Fibroblast of lung (primary cell): ENCODE results near the gene TP63. TPM values are rescaled to one million over a fixed set of nuclear protein-coding genes. Genes with fewer than 3 reads are reported as not detected.

Experiments used
- DNase-seq, 2 donors: peaks; one replicate each; pipeline versions ENCODE4 v3.0.0 to v3.0.0-alpha.2; 2010; ENCODE audit warnings: low read depth in 2 of 2
- H2AFZ ChIP-seq: 2 replicates; pipeline ENCODE4 v1.5.1; 2012; ENCODE audit warnings: low read length, control low read depth, inconsistent platforms
- H3K27ac ChIP-seq: 2 replicates; pipeline ENCODE4 v1.5.1; 2011; ENCODE audit warnings: low read length, control low read depth; ENCODE audit not compliant: insufficient read depth
- H3K27me3 ChIP-seq: 2 replicates; pipeline ENCODE4 v1.5.1; 2011; ENCODE audit warnings: mild to moderate bottlenecking, low read length; ENCODE audit not compliant: control insufficient read depth, insufficient read depth
- H3K36me3 ChIP-seq: 2 replicates; pipeline ENCODE4 v1.5.1; 2011; ENCODE audit warnings: low read length; ENCODE audit not compliant: control insufficient read depth, insufficient read depth
- H3K4me1 ChIP-seq: 2 replicates; pipeline ENCODE4 v1.5.1; 2011; ENCODE audit warnings: low read length; ENCODE audit not compliant: control insufficient read depth, insufficient read depth; ENCODE audit errors: extremely low read depth
- H3K4me2 ChIP-seq: 2 replicates; pipeline ENCODE4 v1.5.1; 2011; ENCODE audit warnings: low read length, control low read depth; ENCODE audit not compliant: insufficient read depth; ENCODE audit errors: extremely low read depth
- H3K4me3 ChIP-seq, 4 experiments: fragments of 200-600 bp in 1 of 4; sonication (generic) in 1 of 4; replicated peaks in 1 of 4; 2 replicates each; pipeline ENCODE4 v1.5.1; 2011 to 2016; ENCODE audit warnings: low read length in 4 of 4, low read depth in 3 of 4, mild to moderate bottlenecking in 3 of 4, control low read depth in 2 of 4, inconsistent platforms in 1 of 4, mixed read lengths in 1 of 4; ENCODE audit not compliant: insufficient read depth in 1 of 4; ENCODE audit errors: control extremely low read depth in 1 of 4
- H3K79me2 ChIP-seq: 2 replicates; pipeline ENCODE4 v1.5.1; 2012; ENCODE audit warnings: mild to moderate bottlenecking, low read length, inconsistent platforms; ENCODE audit not compliant: control insufficient read depth, insufficient read depth
- H3K9ac ChIP-seq: 2 replicates; pipeline ENCODE4 v1.5.1; 2011; ENCODE audit warnings: mild to moderate bottlenecking, low read length, control low read depth; ENCODE audit not compliant: insufficient read depth
- H3K9me3 ChIP-seq: 2 replicates; pipeline ENCODE4 v1.5.1; 2012; ENCODE audit warnings: low read depth, low read length; ENCODE audit not compliant: control insufficient read depth, insufficient read depth
- H4K20me1 ChIP-seq: 2 replicates; pipeline ENCODE4 v1.5.1; 2011; ENCODE audit warnings: low read length; ENCODE audit not compliant: control insufficient read depth, insufficient read depth; ENCODE audit errors: extremely low read depth
- EZH2 ChIP-seq: IDR thresholded peaks from 2 replicates; pipeline ENCODE4 v1.5.1; 2012; ENCODE audit warnings: low read length, control low read depth, mild to moderate bottlenecking; ENCODE audit errors: missing control alignments
- polyA plus RNA-seq, 2 donors: library from polyadenylated mRNA; depleted of rRNA in 1 of 2; stranded (reverse) in 1 of 2; unstranded in 1 of 2; fragments of >200 nt; gene quantifications; 2 replicates each; pipeline ENCODE4 v1.2.1, GENCODE V29; 2011 to 2012; ENCODE audit warnings: missing spikeins in 1 of 2
- total RNA-seq: library from RNA; depleted of rRNA; stranded (reverse); fragments of >200 nt; gene quantifications from 2 replicates; pipeline ENCODE4 v1.2.1, GENCODE V29; 2014
- TF ChIP-seq, protein P1 (sequence below), 2 donors: IDR thresholded peaks in 1 of 2; conservative IDR thresholded peaks in 1 of 2; 1 replicate in 1 of 2; 2 replicates in 1 of 2; pipeline ENCODE4 v1.5.1; 2011 to 2012; ENCODE audit warnings: low read length in 2 of 2, control low read depth in 1 of 2, inconsistent platforms in 1 of 2, low read depth in 1 of 2, mild to moderate bottlenecking in 1 of 2

Gene TP63
- total and polyA plus RNA-seq, 2 donors (not counting 1 experiment from before 2014, with no cell fraction given) = 0.06 TPM; not detected in 1

DNA sequence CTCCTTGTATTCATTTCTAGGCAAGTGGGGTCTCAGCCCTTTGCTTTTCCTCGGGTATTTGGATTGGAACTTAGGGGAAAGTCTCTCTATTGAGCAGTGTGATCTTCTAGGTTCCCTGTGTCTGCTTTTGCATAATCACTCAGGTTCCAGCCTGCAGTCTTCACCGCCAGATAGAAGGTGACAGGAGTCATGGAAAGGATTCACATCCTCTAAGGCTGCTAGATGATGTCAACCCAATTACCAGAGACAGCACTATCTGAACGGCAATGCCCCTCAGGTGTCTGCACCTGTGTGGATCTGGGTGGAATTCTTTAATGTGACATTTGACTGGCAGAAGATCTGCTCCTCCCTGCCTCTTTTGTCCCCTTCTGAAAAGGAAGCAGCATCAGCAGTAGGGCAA lies 311.8 kb downstream of the TP63 start:
- H3K9me3 ChIP-seq = no peaks in the 10 kb centered on the region
- no peaks in the 10 kb centered on the region for H3K4me1 ChIP-seq
- no peaks in the 10 kb centered on the region for H3K36me3 ChIP-seq
- no peak overlapping the region for H3K9ac ChIP-seq
- H3K27ac ChIP-seq = no peak overlapping the region
- no peaks in the 10 kb centered on the region for H4K20me1 ChIP-seq
- H3K79me2 ChIP-seq = no peaks in the 10 kb centered on the region
- H3K27me3 ChIP-seq = no peaks in the 10 kb centered on the region
- DNase-seq = no peak
- TF ChIP-seq EZH2 = no peak
- TF ChIP-seq, protein P1, sequence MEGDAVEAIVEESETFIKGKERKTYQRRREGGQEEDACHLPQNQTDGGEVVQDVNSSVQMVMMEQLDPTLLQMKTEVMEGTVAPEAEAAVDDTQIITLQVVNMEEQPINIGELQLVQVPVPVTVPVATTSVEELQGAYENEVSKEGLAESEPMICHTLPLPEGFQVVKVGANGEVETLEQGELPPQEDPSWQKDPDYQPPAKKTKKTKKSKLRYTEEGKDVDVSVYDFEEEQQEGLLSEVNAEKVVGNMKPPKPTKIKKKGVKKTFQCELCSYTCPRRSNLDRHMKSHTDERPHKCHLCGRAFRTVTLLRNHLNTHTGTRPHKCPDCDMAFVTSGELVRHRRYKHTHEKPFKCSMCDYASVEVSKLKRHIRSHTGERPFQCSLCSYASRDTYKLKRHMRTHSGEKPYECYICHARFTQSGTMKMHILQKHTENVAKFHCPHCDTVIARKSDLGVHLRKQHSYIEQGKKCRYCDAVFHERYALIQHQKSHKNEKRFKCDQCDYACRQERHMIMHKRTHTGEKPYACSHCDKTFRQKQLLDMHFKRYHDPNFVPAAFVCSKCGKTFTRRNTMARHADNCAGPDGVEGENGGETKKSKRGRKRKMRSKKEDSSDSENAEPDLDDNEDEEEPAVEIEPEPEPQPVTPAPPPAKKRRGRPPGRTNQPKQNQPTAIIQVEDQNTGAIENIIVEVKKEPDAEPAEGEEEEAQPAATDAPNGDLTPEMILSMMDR (conservative IDR thresholded peaks at IDR 0.05 in 1 of 2, IDR thresholded peaks at IDR 0.05 in 1 of 2; ENCODE audit: low read depth in 1 of 2, low read length in 2 of 2) = no peak
- no peak overlapping the region for H3K4me3 ChIP-seq
- H3K4me2 ChIP-seq = no peak overlapping the region
- H2AFZ ChIP-seq = no peak overlapping the region

DNA sequence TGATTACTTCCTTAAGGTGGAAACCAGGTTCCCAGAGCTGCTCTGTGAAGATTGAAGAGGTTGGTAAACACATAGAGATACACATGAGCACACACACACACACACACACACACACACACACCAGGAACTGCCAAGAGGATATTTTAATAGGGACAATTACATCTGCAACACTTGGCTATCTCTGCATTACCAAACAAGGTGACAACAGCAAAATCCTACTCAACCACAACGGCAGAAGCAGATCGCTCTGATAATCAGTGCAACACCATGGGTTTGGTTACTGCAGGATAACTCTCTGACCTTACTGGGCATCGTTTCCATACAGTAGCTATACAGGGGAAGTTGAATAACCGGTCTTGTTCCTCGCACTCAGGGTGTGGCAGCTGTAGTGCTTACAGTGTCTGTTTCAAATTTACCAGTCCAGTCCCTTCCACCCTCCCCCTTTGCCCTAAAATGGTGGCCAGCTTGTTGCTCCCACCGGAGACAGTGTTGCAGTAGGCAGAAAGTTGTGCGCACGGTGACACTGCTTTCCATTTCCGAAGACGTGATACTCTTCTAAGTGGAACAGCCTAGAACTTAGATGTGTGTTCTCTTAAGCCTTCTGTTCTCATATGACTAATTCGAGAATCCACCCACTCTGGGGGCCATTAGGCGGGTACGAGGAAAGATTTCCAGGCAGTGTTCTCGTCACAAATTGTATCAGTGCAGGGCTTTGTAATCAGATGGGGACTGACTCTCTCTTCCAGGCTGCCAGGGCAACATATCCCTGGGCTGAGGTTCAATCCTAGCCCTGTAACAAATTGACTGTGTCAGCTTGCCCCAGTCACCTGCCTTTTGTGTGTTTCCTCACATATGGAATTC lies 313.3 kb downstream of the TP63 start:
- Histone ChIP-seq H3K36me3 (no peaks in the 10 kb centered on the region), H3K4me2 (no peak overlapping the region), H2AFZ (no peak overlapping the region), H3K79me2 (no peaks in the 10 kb centered on the region), H3K27me3 (no peaks in the 10 kb centered on the region), H3K4me1 (no peaks in the 10 kb centered on the region), H3K9me3 (no peaks in the 10 kb centered on the region), H3K4me3 (no peak overlapping the region), H3K27ac (no peak overlapping the region), H4K20me1 (no peaks in the 10 kb centered on the region), H3K9ac (no peak overlapping the region)
- no peak for TF ChIP-seq EZH2
- TF ChIP-seq, protein P1 (conservative IDR thresholded peaks at IDR 0.05 in 1 of 2, IDR thresholded peaks at IDR 0.05 in 1 of 2; ENCODE audit: low read depth in 1 of 2, low read length in 2 of 2) = no peak
- DNase-seq = no peak

DNA sequence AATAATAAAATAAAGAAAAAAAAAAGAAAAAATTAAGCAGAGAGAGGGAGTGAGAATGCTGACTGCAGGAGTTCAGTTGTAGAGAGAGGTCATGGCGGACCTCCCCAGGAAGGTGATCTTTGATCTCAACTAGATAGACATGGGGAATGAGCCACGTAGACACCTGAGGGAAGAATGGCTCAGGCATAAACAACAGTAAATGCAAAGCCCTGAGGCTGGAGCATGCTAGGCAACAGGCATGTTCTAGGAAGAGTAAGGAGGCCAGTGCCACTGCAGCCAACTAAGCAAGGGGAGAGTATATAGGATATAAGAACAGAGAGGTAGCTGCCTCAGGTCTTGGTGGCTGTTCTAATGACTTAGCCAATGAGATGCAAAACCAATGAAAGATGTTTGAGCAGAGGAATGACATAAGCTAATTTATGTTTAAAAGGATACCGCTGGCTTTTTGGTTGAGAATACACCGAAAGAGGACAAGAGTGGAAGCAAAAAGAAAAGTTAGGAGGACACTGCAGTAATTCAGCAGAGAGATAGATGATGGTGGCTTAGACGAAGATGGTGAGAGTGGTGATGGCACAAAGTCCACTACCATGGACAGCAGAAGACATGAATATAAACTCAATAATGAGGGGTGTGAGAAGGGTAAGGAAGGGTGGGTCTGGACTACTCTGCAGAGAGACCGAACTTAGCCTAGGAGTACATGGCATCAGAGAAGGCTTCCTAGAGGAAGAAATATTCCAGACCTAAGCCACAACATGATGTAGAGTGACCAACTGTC lies 314.9 kb downstream of the TP63 start:
- Histone ChIP-seq H3K4me1 (no peaks in the 10 kb centered on the region), H2AFZ (no peak overlapping the region), H3K27ac (no peak overlapping the region), H3K36me3 (no peaks in the 10 kb centered on the region), H3K27me3 (no peaks in the 10 kb centered on the region), H3K9ac (no peak overlapping the region), H4K20me1 (no peaks in the 10 kb centered on the region), H3K4me3 (no peak overlapping the region), H3K4me2 (no peak overlapping the region), H3K79me2 (no peaks in the 10 kb centered on the region), H3K9me3 (no peaks in the 10 kb centered on the region)
- TF ChIP-seq, protein P1 (conservative IDR thresholded peaks at IDR 0.05 in 1 of 2, IDR thresholded peaks at IDR 0.05 in 1 of 2; ENCODE audit: low read depth in 1 of 2, low read length in 2 of 2) = no peak
- TF ChIP-seq EZH2 = no peak
- no peak for DNase-seq
